ENCODE results near the gene RSRP1. TPM values are rescaled to one million over a fixed set of nuclear protein-coding genes. Genes with fewer than 3 reads are reported as not detected.

RSRP1 gene
- polyA plus RNA-seq, 1 donor (not counting 4 experiments of a cell fraction or from before 2014, with no cell fraction given), result 71.2 TPM

GRCh38 chr1:25208092-25208491, 39.2 kb downstream of the RSRP1 start:
- H3K4me2 ChIP-seq (ENCODE audit: control insufficient read depth, extremely low read depth, insufficient read depth, low read depth, low read length), result no peak overlapping the region
- H3K4me1 ChIP-seq (ENCODE audit: control insufficient read depth, extremely low read depth, insufficient read depth, low read length), result no peaks in the 10 kb centered on the region
- no peak overlapping the region for H3K27ac ChIP-seq (ENCODE audit: control insufficient read depth, insufficient read depth, low read length)
- H3K9me3 ChIP-seq (ENCODE audit: control insufficient read depth, low read depth, low read length), result no peaks in the 10 kb centered on the region
- TF ChIP-seq EZH2 (IDR thresholded peaks at IDR 0.05; ENCODE audit: low read length) (no peak), CTCF (optimal IDR thresholded peaks at IDR 0.05 in 1 of 3, IDR thresholded peaks at IDR 0.05 in 1 of 3, conservative IDR thresholded peaks at IDR 0.05 in 1 of 3; ENCODE audit: extremely low read depth in 1 of 3, insufficient read depth in 2 of 3, low read length in 3 of 3) (no peak)
- no peak overlapping the region for H2AFZ ChIP-seq (ENCODE audit: control insufficient read depth, low read length)
- no peaks in the 10 kb centered on the region for H3K27me3 ChIP-seq (ENCODE audit: control insufficient read depth, extremely low read depth, insufficient read depth, low read length)
- no peaks in the 10 kb centered on the region for H3K79me2 ChIP-seq (ENCODE audit: control insufficient read depth, insufficient read depth, low read length)
- no peaks in the 10 kb centered on the region for H4K20me1 ChIP-seq (ENCODE audit: control insufficient read depth, extremely low read depth, insufficient read depth, low read length)
- no peaks in the 10 kb centered on the region for H3K9me1 ChIP-seq (ENCODE audit: control insufficient read depth, extremely low read depth, insufficient read depth, low read length)
- FAIRE-seq (no peak), DNase-seq (ENCODE audit: low read depth, low spot score) (no peak)
- dilution Hi-C loops (cut with MboI; ENCODE audit: extremely low pct_ligation_motif_present, low sequenced_read_pairs), result loop anchor here (25.0 kb wide), 1 partner anchor 271 kb away; the partner anchor contains the start of gene RUNX3
- H3K9ac ChIP-seq (ENCODE audit: control insufficient read depth, extremely low read depth, insufficient read depth, low read length), result no peak overlapping the region
- H3K36me3 ChIP-seq (ENCODE audit: control insufficient read depth in 2 of 2, extremely low read depth in 1 of 2, insufficient read depth in 2 of 2, low read length in 2 of 2), result no peaks in the 10 kb centered on the region
- no peak overlapping the region for H3K4me3 ChIP-seq (ENCODE audit: control insufficient read depth in 2 of 3, extremely low read depth in 1 of 3, insufficient read depth in 2 of 3, low read depth in 1 of 3, low read length in 3 of 3)

GRCh38 chr1:25206201-25206600, 41.1 kb downstream of the RSRP1 start:
- no peaks in the 10 kb centered on the region for H3K4me1 ChIP-seq (ENCODE audit: control insufficient read depth, extremely low read depth, insufficient read depth, low read length)
- H2AFZ ChIP-seq (ENCODE audit: control insufficient read depth, low read length), result no peak overlapping the region
- no peaks in the 10 kb centered on the region for H4K20me1 ChIP-seq (ENCODE audit: control insufficient read depth, extremely low read depth, insufficient read depth, low read length)
- H3K4me3 ChIP-seq (ENCODE audit: control insufficient read depth in 2 of 3, extremely low read depth in 1 of 3, insufficient read depth in 2 of 3, low read depth in 1 of 3, low read length in 3 of 3), result no peak overlapping the region
- no peaks in the 10 kb centered on the region for H3K9me1 ChIP-seq (ENCODE audit: control insufficient read depth, extremely low read depth, insufficient read depth, low read length)
- H3K27ac ChIP-seq (ENCODE audit: control insufficient read depth, insufficient read depth, low read length), result no peak overlapping the region
- H3K4me2 ChIP-seq (ENCODE audit: control insufficient read depth, extremely low read depth, insufficient read depth, low read depth, low read length), result no peak overlapping the region
- no peaks in the 10 kb centered on the region for H3K27me3 ChIP-seq (ENCODE audit: control insufficient read depth, extremely low read depth, insufficient read depth, low read length)
- H3K9ac ChIP-seq (ENCODE audit: control insufficient read depth, extremely low read depth, insufficient read depth, low read length), result no peak overlapping the region
- no peaks in the 10 kb centered on the region for H3K36me3 ChIP-seq (ENCODE audit: control insufficient read depth in 2 of 2, extremely low read depth in 1 of 2, insufficient read depth in 2 of 2, low read length in 2 of 2)
- no peak for TF ChIP-seq EZH2 (IDR thresholded peaks at IDR 0.05; ENCODE audit: low read length)
- H3K9me3 ChIP-seq (ENCODE audit: control insufficient read depth, low read depth, low read length), result no peaks in the 10 kb centered on the region
- FAIRE-seq (no peak), DNase-seq (ENCODE audit: low read depth, low spot score) (no peak)
- dilution Hi-C loops (cut with MboI; ENCODE audit: extremely low pct_ligation_motif_present, low sequenced_read_pairs), result loop anchor here (25.0 kb wide), 1 partner anchor 269 kb away; the partner anchor contains the start of gene RUNX3
- H3K79me2 ChIP-seq (ENCODE audit: control insufficient read depth, insufficient read depth, low read length), result no peaks in the 10 kb centered on the region

- no peaks in the 10 kb centered on the region for H4K20me1 ChIP-seq (ENCODE audit: control insufficient read depth, extremely low read depth, insufficient read depth, low read length)
- H3K36me3 ChIP-seq (ENCODE audit: control insufficient read depth in 2 of 2, extremely low read depth in 1 of 2, insufficient read depth in 2 of 2, low read length in 2 of 2), result no peaks in the 10 kb centered on the region
- H3K4me3 ChIP-seq (ENCODE audit: control insufficient read depth in 2 of 3, extremely low read depth in 1 of 3, insufficient read depth in 2 of 3, low read depth in 1 of 3, low read length in 3 of 3), result no peak overlapping the region
- FAIRE-seq, result no peak
- H2AFZ ChIP-seq (ENCODE audit: control insufficient read depth, low read length), result no peak overlapping the region
- no peaks in the 10 kb centered on the region for H3K79me2 ChIP-seq (ENCODE audit: control insufficient read depth, insufficient read depth, low read length)
- H3K9me1 ChIP-seq (ENCODE audit: control insufficient read depth, extremely low read depth, insufficient read depth, low read length), result no peaks in the 10 kb centered on the region
- H3K4me1 ChIP-seq (ENCODE audit: control insufficient read depth, extremely low read depth, insufficient read depth, low read length), result no peaks in the 10 kb centered on the region
- no peak overlapping the region for H3K9ac ChIP-seq (ENCODE audit: control insufficient read depth, extremely low read depth, insufficient read depth, low read length)
- H3K9me3 ChIP-seq (ENCODE audit: control insufficient read depth, low read depth, low read length), result no peaks in the 10 kb centered on the region
- dilution Hi-C loops (cut with MboI; ENCODE audit: extremely low pct_ligation_motif_present, low sequenced_read_pairs), result loop anchor here (25.0 kb wide), 1 partner anchor 268 kb away; the partner anchor contains the start of gene RUNX3
- DNase-seq (ENCODE audit: low read depth, low spot score), result no peak
- no peaks in the 10 kb centered on the region for H3K27me3 ChIP-seq (ENCODE audit: control insufficient read depth, extremely low read depth, insufficient read depth, low read length)
- no peak overlapping the region for H3K4me2 ChIP-seq (ENCODE audit: control insufficient read depth, extremely low read depth, insufficient read depth, low read depth, low read length)
- no peak for TF ChIP-seq EZH2 (IDR thresholded peaks at IDR 0.05; ENCODE audit: low read length)
- no peak for TF ChIP-seq CTCF (optimal IDR thresholded peaks at IDR 0.05 in 1 of 3, IDR thresholded peaks at IDR 0.05 in 1 of 3, conservative IDR thresholded peaks at IDR 0.05 in 1 of 3; ENCODE audit: extremely low read depth in 1 of 3, insufficient read depth in 2 of 3, low read length in 3 of 3)
- no peak overlapping the region for H3K27ac ChIP-seq (ENCODE audit: control insufficient read depth, insufficient read depth, low read length)
These were observed 41.5 kb downstream of the RSRP1 start for GRCh38 chr1:25205786-25206185.
